Central memory CD8-positive, alpha-beta T cell (primary cell): Measurements from ENCODE around the gene ISM1.

Experiments
- ATAC-seq: fragments of 150-1000 bp; cut with Tn5 transposase; replicated peaks from 2 replicates; pipeline ENCODE4 v1.10.0; 2022; ENCODE audit warnings: mild to moderate bottlenecking, moderate FRiP score, moderate number of reproducible peaks; ENCODE audit not compliant: poor library complexity, severe bottlenecking; ENCODE audit errors: extremely low read depth
- DNase-seq, 2 donors: peaks; one replicate each; pipeline ENCODE4 v3.0.0; 2021; ENCODE audit warnings: low spot score in 2 of 2
- H3K27ac Mint-ChIP-seq: one replicate; pipeline ENCODE4 v1.8.0; 2022; ENCODE audit warnings: low read depth, mild to moderate bottlenecking, moderate library complexity, mixed read lengths
- H3K27me3 Mint-ChIP-seq: one replicate; pipeline ENCODE4 v1.8.0; 2022; ENCODE audit warnings: mixed read lengths
- H3K36me3 Mint-ChIP-seq: one replicate; pipeline ENCODE4 v1.8.0; 2022; ENCODE audit warnings: mild to moderate bottlenecking, moderate library complexity, mixed read lengths; ENCODE audit not compliant: insufficient read depth
- H3K4me1 Mint-ChIP-seq: one replicate; pipeline ENCODE4 v1.8.0; 2022; ENCODE audit warnings: mixed read lengths
- H3K4me3 Mint-ChIP-seq: one replicate; pipeline ENCODE4 v1.8.0; 2022; ENCODE audit warnings: mild to moderate bottlenecking, moderate library complexity, mixed read lengths
- H3K9me3 Mint-ChIP-seq: one replicate; pipeline ENCODE4 v1.8.0; 2022; ENCODE audit warnings: mixed read lengths

The ISM1 gene

DNA sequence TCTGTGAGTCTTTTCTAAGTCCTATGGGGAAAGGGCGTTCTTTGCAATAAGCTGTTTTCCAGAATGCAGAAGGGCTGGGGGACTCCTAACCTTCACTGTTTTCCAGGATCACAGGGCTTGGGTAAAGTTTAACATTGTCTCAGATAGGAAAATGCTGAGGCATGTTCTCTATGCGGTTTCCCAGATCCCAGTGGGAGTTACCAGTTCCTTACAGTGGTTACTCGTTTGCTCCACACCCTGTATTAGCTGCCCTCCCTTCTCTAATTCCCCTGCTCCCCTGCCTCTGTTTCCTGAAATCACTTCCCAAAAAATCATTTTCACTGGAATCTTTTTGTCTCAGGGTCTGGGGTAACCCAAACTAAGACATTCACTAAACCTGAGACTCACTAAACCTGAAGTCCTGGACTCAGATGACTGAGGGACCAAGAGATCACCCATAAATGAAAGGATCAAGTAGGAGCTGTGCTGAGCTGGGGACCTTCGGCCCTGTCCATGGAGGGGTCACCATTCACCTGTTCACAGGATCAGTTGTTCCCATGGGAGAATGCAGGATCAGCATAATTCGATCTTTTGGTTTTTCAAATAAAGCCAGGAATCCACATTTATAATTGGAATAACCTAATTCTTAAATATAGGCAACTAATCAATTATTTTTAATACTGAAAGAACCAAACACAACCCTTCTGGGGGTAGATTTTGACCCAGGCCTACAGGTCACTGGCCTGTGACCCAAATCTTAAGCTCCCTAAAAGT is 76.2 kb downstream of the ISM1 start:
- H3K27ac Mint-ChIP-seq = no peak overlapping the region

GRCh38 chr20:13298692-13299373 is 77.8 kb downstream of the ISM1 start:
- Mint-ChIP-seq H3K36me3 (no peaks in the 10 kb centered on the region), H3K9me3 (no peaks in the 10 kb centered on the region), H3K4me1 (no peaks in the 10 kb centered on the region), H3K27ac (no peak overlapping the region), H3K27me3 (no peaks in the 10 kb centered on the region), H3K4me3 (no peak overlapping the region)
- no peak for DNase-seq
- no peak for ATAC-seq

More for the DNA sequence above, 76.2 kb downstream of the ISM1 start:
- H3K4me3 Mint-ChIP-seq = no peak overlapping the region
- H3K9me3 Mint-ChIP-seq = no peaks in the 10 kb centered on the region
- DNase-seq (no peak), ATAC-seq (no peak)
- no peaks in the 10 kb centered on the region for H3K27me3 Mint-ChIP-seq
- H3K4me1 Mint-ChIP-seq = no peaks in the 10 kb centered on the region
- H3K36me3 Mint-ChIP-seq = no peaks in the 10 kb centered on the region

GRCh38 chr20:13299401-13299800 is 78.3 kb downstream of the ISM1 start:
- no peak for DNase-seq
- Mint-ChIP-seq H3K4me3 (no peak overlapping the region), H3K36me3 (no peaks in the 10 kb centered on the region), H3K27me3 (no peaks in the 10 kb centered on the region), H3K4me1 (no peaks in the 10 kb centered on the region), H3K9me3 (no peaks in the 10 kb centered on the region), H3K27ac (no peak overlapping the region)
- ATAC-seq = no peak

- Mint-ChIP-seq H3K27ac (no peak overlapping the region), H3K27me3 (no peaks in the 10 kb centered on the region), H3K4me1 (no peaks in the 10 kb centered on the region), H3K4me3 (no peak overlapping the region), H3K9me3 (no peaks in the 10 kb centered on the region), H3K36me3 (no peaks in the 10 kb centered on the region)
- no peak for DNase-seq
- no peak for ATAC-seq
Observed at GRCh38 chr20:13301596-13301995, 80.5 kb downstream of the ISM1 start.

GRCh38 chr20:13302647-13303450 is 81.8 kb downstream of the ISM1 start:
- Mint-ChIP-seq H3K36me3 (no peaks in the 10 kb centered on the region), H3K4me3 (no peak overlapping the region), H3K27me3 (peaks cover 11% of the 10 kb centered on the region), H3K9me3 (no peaks in the 10 kb centered on the region), H3K27ac (no peak overlapping the region), H3K4me1 (no peaks in the 10 kb centered on the region)
- ATAC-seq (no peak), DNase-seq (no peak)

DNA sequence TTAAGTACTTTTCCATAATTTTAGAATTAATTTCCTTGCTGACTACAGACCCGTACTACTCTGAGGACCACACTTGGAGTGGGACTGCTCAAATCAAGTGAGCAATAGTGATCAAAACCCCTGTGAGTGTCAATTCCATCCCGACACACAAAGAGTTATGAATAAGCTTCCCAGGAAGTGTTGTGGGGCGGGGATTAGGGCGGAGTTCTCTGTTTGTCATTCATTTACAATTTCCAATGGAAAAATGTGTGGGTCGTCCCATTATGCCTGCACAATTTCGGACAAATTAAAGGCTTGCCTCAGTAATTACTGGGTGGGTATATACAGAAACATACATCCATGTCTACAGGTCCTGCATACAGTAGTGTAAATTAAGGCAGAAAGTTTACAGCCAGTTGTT is 84.2 kb downstream of the ISM1 start:
- Mint-ChIP-seq H3K27ac (no peak overlapping the region), H3K4me1 (no peaks in the 10 kb centered on the region), H3K36me3 (no peaks in the 10 kb centered on the region), H3K9me3 (peaks cover 3% of the 10 kb centered on the region), H3K4me3 (no peak overlapping the region), H3K27me3 (peaks cover 15% of the 10 kb centered on the region)
- ATAC-seq (no peak), DNase-seq (no peak)

GRCh38 chr20:13307562-13308163 is 86.6 kb downstream of the ISM1 start:
- peaks cover 5% of the 10 kb centered on the region for H3K9me3 Mint-ChIP-seq
- H3K36me3 Mint-ChIP-seq = no peaks in the 10 kb centered on the region
- no peaks in the 10 kb centered on the region for H3K4me1 Mint-ChIP-seq
- H3K27ac Mint-ChIP-seq = no peak overlapping the region
- H3K4me3 Mint-ChIP-seq = no peak overlapping the region
- DNase-seq = no peak
- ATAC-seq = no peak
- peaks cover 37% of the 10 kb centered on the region for H3K27me3 Mint-ChIP-seq

DNA sequence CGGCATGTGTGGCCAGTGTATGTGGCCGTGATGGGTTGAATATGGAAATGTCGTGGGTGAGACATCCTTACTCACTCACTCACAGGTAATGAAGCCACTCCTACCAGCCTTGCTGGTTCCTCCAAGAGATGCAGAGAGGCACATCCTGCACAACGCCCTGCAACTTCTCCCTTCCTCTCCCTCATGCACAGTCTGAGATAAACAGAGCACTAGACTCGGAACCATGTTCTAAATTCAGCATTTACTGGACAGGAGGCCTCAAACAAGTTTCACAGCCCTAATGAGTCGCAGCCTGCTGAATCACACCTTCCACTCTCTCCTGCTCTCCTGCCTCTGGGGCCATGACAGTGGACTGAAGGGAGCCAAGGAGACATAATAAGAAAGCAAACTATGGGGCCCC is 91.2 kb downstream of the ISM1 start:
- peaks cover 49% of the 10 kb centered on the region for H3K27me3 Mint-ChIP-seq
- H3K4me3 Mint-ChIP-seq = no peak overlapping the region
- no peak overlapping the region for H3K27ac Mint-ChIP-seq
- DNase-seq (no peak), ATAC-seq (no peak)
- no peaks in the 10 kb centered on the region for H3K36me3 Mint-ChIP-seq
- H3K4me1 Mint-ChIP-seq = no peaks in the 10 kb centered on the region
- H3K9me3 Mint-ChIP-seq = peaks cover 18% of the 10 kb centered on the region

- H3K27me3 Mint-ChIP-seq = peaks cover 44% of the 10 kb centered on the region
- no peak overlapping the region for H3K4me3 Mint-ChIP-seq
- no peak overlapping the region for H3K27ac Mint-ChIP-seq
- DNase-seq (no peak), ATAC-seq (no peak)
- peaks cover 18% of the 10 kb centered on the region for H3K9me3 Mint-ChIP-seq
- H3K4me1 Mint-ChIP-seq = no peaks in the 10 kb centered on the region
- no peaks in the 10 kb centered on the region for H3K36me3 Mint-ChIP-seq
Observed at GRCh38 chr20:13313201-13313600, 92.1 kb downstream of the ISM1 start.

GRCh38 chr20:13317439-13317838 is 96.4 kb downstream of the ISM1 start:
- DNase-seq = no peak
- H3K36me3 Mint-ChIP-seq = no peaks in the 10 kb centered on the region
- peaks cover 27% of the 10 kb centered on the region for H3K27me3 Mint-ChIP-seq
- no peak overlapping the region for H3K4me3 Mint-ChIP-seq
- ATAC-seq = no peak
- H3K4me1 Mint-ChIP-seq = peaks cover 3% of the 10 kb centered on the region
- no peak overlapping the region for H3K27ac Mint-ChIP-seq
- H3K9me3 Mint-ChIP-seq = peaks cover 13% of the 10 kb centered on the region

- H3K9me3 Mint-ChIP-seq = peaks cover 5% of the 10 kb centered on the region
- no peak overlapping the region for H3K27ac Mint-ChIP-seq
- no peaks in the 10 kb centered on the region for H3K36me3 Mint-ChIP-seq
- H3K4me1 Mint-ChIP-seq = peaks cover 4% of the 10 kb centered on the region
- H3K27me3 Mint-ChIP-seq = peaks cover 22% of the 10 kb centered on the region
- no peak for DNase-seq
- no peak for ATAC-seq
- no peak overlapping the region for H3K4me3 Mint-ChIP-seq
Observed at GRCh38 chr20:13318871-13319521, 97.9 kb downstream of the ISM1 start.

DNA sequence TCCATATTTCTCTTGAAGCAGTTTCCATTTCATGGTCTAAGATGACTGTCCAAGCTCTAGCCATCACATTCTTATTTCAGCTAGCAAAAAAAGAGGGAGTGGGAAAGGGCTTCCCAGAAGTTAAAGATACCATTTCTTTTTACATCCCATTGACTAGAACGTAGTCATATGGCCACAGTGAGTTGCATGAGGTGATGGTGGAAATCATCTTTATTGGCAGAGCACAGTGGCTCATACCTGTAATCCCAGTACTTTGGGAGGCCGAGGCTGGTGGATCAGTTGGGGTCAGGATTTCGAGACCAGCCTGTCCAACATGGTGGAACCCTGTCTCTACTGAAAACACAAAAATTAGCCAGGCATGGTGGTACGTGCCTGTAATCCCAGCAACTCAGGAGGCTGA is 99.6 kb downstream of the ISM1 start:
- Mint-ChIP-seq H3K4me3 (no peak overlapping the region), H3K36me3 (no peaks in the 10 kb centered on the region), H3K27ac (no peak overlapping the region), H3K9me3 (no peaks in the 10 kb centered on the region), H3K27me3 (peaks cover 26% of the 10 kb centered on the region), H3K4me1 (peaks cover 4% of the 10 kb centered on the region)
- DNase-seq (no peak), ATAC-seq (no peak)
